ENCODE data around the gene BRPF3.

GRCh38 chr6:36171573-36171972 lies 25.0 kb upstream of the BRPF3 start:
- no peak for TF ChIP-seq CTCF (IDR thresholded peaks at IDR 0.05; ENCODE audit: poor library complexity, severe bottlenecking)
- no peak for TF ChIP-seq REST (IDR thresholded peaks at IDR 0.05; ENCODE audit: borderline replicate concordance)
- no peak for TF ChIP-seq POLR2AphosphoS5 (IDR thresholded peaks at IDR 0.05)
